Astrocyte (in vitro differentiated cells and primary cell): ENCODE results near the gene DNMBP. TPM values are rescaled to one million over a fixed set of nuclear protein-coding genes. Genes with fewer than 3 reads are reported as not detected.
A peak's percentile ranks its signal among the peaks of the same experiment; 100 is the strongest.

Experiments used
- DNase-seq: peaks from one replicate; pipeline ENCODE4 v3.0.0-alpha.2; 2010; ENCODE audit warnings: low read depth
- FAIRE-seq: peaks from 2 replicates; lab custom pipeline; 2011; peaks lifted over from hg19 to GRCh38; lab: Jason Lieb, UNC
- H2AFZ ChIP-seq: 2 replicates; pipeline ENCODE4 v1.6.0; 2012; ENCODE audit warnings: low read depth, low read length, inconsistent platforms
- H3K27ac ChIP-seq: 2 replicates; pipeline ENCODE4 v1.5.1; 2011; ENCODE audit warnings: low read depth, low read length, inconsistent platforms
- H3K27me3 ChIP-seq: 2 replicates; pipeline ENCODE4 v1.6.0; 2011; ENCODE audit warnings: low read length, inconsistent platforms; ENCODE audit not compliant: insufficient read depth
- H3K36me3 ChIP-seq: 2 replicates; pipeline ENCODE4 v1.5.1; 2011; ENCODE audit warnings: low read length, inconsistent platforms; ENCODE audit not compliant: insufficient read depth
- H3K4me1 ChIP-seq: 2 replicates; pipeline ENCODE4 v1.5.1; 2011; ENCODE audit warnings: low read length, inconsistent platforms; ENCODE audit not compliant: insufficient read depth
- H3K4me2 ChIP-seq: 2 replicates; pipeline ENCODE4 v1.6.0; 2012; ENCODE audit warnings: low read length, inconsistent platforms
- H3K4me3 ChIP-seq: 2 replicates; pipeline ENCODE4 v1.5.1; 2011; ENCODE audit warnings: low read depth, mild to moderate bottlenecking, low read length, inconsistent platforms; ENCODE audit not compliant: insufficient read depth
- H3K79me2 ChIP-seq: 2 replicates; pipeline ENCODE4 v1.6.0; 2012; ENCODE audit warnings: mild to moderate bottlenecking, low read length, inconsistent platforms; ENCODE audit not compliant: insufficient read depth
- H3K9ac ChIP-seq: 2 replicates; pipeline ENCODE4 v1.6.0; 2012; ENCODE audit warnings: mild to moderate bottlenecking, low read length, inconsistent platforms
- H3K9me3 ChIP-seq: 2 replicates; pipeline ENCODE4 v1.5.1; 2012; ENCODE audit warnings: low read depth, mild to moderate bottlenecking, low read length, inconsistent platforms; ENCODE audit not compliant: insufficient read depth
- H4K20me1 ChIP-seq: 2 replicates; pipeline ENCODE4 v1.6.0; 2012; ENCODE audit warnings: low read length, inconsistent platforms; ENCODE audit not compliant: insufficient read depth
- H3K27ac Mint-ChIP-seq: one replicate; pipeline ENCODE4 v1.8.0; 2021; ENCODE audit warnings: mild to moderate bottlenecking, mixed read lengths; ENCODE audit not compliant: unreplicated experiment
- H3K27me3 Mint-ChIP-seq: one replicate; pipeline ENCODE4 v1.8.0; 2021; ENCODE audit warnings: low read depth, mixed read lengths; ENCODE audit not compliant: unreplicated experiment
- H3K36me3 Mint-ChIP-seq: one replicate; pipeline ENCODE4 v1.8.0; 2021; ENCODE audit warnings: low read depth, mixed read lengths; ENCODE audit not compliant: unreplicated experiment
- H3K4me1 Mint-ChIP-seq: one replicate; pipeline ENCODE4 v1.8.0; 2021; ENCODE audit warnings: low read depth, mixed read lengths; ENCODE audit not compliant: unreplicated experiment
- H3K4me3 Mint-ChIP-seq: one replicate; pipeline ENCODE4 v1.8.0; 2021; ENCODE audit warnings: mild to moderate bottlenecking, moderate library complexity, mixed read lengths; ENCODE audit not compliant: unreplicated experiment
- H3K9me3 Mint-ChIP-seq: one replicate; pipeline ENCODE4 v1.8.0; 2021; ENCODE audit warnings: mild to moderate bottlenecking, mixed read lengths; ENCODE audit not compliant: unreplicated experiment
- CTCF ChIP-seq: IDR thresholded peaks from 2 replicates; pipeline ENCODE4 v1.5.1; 2011; ENCODE audit warnings: low read depth, mild to moderate bottlenecking, inconsistent platforms, low read length, moderate library complexity; ENCODE audit not compliant: insufficient read depth
- EZH2 ChIP-seq: IDR thresholded peaks from 2 replicates; pipeline ENCODE4 v1.6.1; 2012; ENCODE audit warnings: mild to moderate bottlenecking, low read length, inconsistent platforms; ENCODE audit not compliant: insufficient read depth
- total RNA-seq: library from RNA; stranded (reverse); gene quantifications from 2 replicates; pipeline ENCODE4 v1.2.1, GENCODE V29; 2021

DNMBP gene
- total RNA-seq, 1 donor from 2014 or later, result 24.8 TPM

GRCh38 chr10:99872367-99873162, 137.2 kb downstream of the DNMBP start:
- Histone ChIP-seq H4K20me1 (peaks cover 6% of the 10 kb centered on the region), H3K27ac (no peak overlapping the region), H3K36me3 (peaks cover 29% of the 10 kb centered on the region), H3K27me3 (no peaks in the 10 kb centered on the region), H3K4me1 (no peaks in the 10 kb centered on the region), H3K9me3 (no peaks in the 10 kb centered on the region), H3K79me2 (no peaks in the 10 kb centered on the region), H3K9ac (no peak overlapping the region), H3K4me3 (no peak overlapping the region), H2AFZ (no peak overlapping the region), H3K4me2 (no peak overlapping the region)
- H3K9me3 Mint-ChIP-seq, result peaks cover 4% of the 10 kb centered on the region
- H3K4me3 Mint-ChIP-seq, result no peak overlapping the region
- peaks cover 20% of the 10 kb centered on the region for H3K36me3 Mint-ChIP-seq
- H3K4me1 Mint-ChIP-seq, result peaks cover 7% of the 10 kb centered on the region
- no peak for FAIRE-seq
- DNase-seq, result peak; percentile 35
- H3K27me3 Mint-ChIP-seq, result no peaks in the 10 kb centered on the region
- no peak overlapping the region for H3K27ac Mint-ChIP-seq
- TF ChIP-seq CTCF, result no peak
- TF ChIP-seq EZH2, result no peak

- no peak overlapping the region for H3K4me3 Mint-ChIP-seq
- Histone ChIP-seq H3K9me3 (peaks cover 3% of the 10 kb centered on the region), H3K27me3 (no peaks in the 10 kb centered on the region), H2AFZ (no peak overlapping the region), H3K36me3 (peaks cover 16% of the 10 kb centered on the region), H3K4me2 (no peak overlapping the region), H3K27ac (no peak overlapping the region), H3K9ac (no peak overlapping the region), H3K4me1 (no peaks in the 10 kb centered on the region), H4K20me1 (peaks cover 6% of the 10 kb centered on the region), H3K79me2 (no peaks in the 10 kb centered on the region), H3K4me3 (no peak overlapping the region)
- FAIRE-seq (no peak), DNase-seq (peak; percentile 68)
- H3K9me3 Mint-ChIP-seq, result peaks cover 20% of the 10 kb centered on the region
- peaks cover 6% of the 10 kb centered on the region for H3K4me1 Mint-ChIP-seq
- no peak overlapping the region for H3K27ac Mint-ChIP-seq
- no peak for TF ChIP-seq EZH2
- TF ChIP-seq CTCF, result no peak
- H3K27me3 Mint-ChIP-seq, result no peaks in the 10 kb centered on the region
- H3K36me3 Mint-ChIP-seq, result peaks cover 2% of the 10 kb centered on the region
Observed at GRCh38 chr10:99870123-99870730, 139.5 kb downstream of the DNMBP start.
